NCI-H1092 (cell line): Measurements from ENCODE around the gene RGS6.
"Not testable (repeated sequence)": the region's sequence is repeated elsewhere in the genome, so short reads cannot be mapped to it uniquely, and the experiment has no call there.

Experiments
- DNase-seq: peaks from one replicate; lab custom pipeline; 2025; lab: John Stamatoyannopoulos, UW

The RGS6 gene

GRCh38 chr14:72452774-72453173 is 520.5 kb downstream of the RGS6 start:
- no peak for DNase-seq

DNA sequence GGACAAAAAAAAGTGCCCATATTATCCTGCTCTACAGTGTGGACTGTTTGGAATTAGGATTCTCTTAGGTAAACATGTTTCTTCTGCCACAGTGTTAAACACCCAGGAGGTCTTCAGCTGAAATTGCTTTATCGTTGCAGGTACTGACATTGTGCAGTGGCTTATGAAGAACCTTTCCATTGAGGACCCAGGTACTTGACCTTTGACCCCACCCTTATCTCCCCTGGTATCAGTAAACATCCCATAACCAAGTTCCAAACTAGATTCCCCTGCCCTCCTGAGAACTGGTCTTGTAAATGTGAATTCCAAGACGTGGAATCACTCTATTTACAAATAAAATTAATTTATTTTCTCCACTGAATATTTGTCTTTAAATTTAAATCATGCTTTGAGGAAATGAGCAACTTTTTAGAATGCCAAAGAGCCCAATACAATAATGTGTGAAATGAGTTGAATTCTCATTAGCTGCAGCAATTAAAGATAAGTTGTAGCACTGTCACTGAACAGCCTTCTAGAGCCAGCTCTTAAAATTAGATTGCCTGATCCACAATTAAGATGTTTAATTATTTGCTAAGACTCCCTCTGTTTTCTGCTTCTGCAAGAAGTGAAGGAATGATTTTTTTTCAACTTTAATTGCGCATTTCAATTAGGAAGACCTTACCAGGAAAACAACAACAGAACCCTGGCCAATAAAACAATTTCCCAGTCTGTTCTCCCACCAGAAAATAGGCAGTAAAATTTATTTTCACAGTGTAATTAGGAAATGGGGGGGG is 522.3 kb downstream of the RGS6 start:
- DNase-seq: no peak

GRCh38 chr14:72457641-72458040 is 525.4 kb downstream of the RGS6 start:
- DNase-seq: no peak

DNA sequence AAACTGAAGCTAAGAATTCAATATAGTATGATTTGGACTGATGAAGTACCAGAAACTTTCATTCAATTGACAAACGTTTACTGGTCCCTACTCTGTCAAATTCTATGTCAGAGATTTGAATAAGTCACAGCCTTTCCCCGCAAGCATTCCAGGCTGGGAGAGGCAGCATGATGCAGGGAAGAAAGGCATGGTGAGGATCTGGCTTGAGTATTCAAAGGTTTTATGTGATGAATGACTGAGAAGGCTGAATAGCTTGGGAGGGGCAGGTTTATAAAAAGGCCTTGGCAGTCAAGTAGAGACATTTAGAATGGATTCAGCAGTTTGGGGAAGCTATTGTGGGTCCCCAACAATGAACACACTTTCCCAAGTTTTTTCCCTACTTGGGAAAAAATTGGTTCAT is 529.8 kb downstream of the RGS6 start:
- no peak for DNase-seq

GRCh38 chr14:72463291-72463866 is 531.1 kb downstream of the RGS6 start:
- no peak for DNase-seq

DNA sequence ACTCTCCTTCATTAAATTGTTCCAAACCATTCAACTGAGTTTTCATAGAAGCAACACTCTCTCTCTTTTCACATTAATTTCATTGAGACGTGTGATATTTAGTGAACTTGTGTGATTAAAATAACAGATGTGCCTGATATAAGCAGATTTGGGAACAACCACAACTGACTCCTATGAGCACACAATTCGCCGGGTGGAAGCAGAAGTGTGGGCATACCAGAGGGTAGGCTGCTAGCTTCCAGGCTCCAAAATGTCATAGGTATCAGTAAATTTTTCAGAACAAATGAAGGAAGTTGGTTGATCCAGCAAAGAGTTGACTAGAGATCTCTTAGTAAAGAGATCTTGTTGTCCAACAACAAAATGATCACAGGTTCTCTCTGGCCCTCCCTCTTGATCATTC is 532.0 kb downstream of the RGS6 start:
- no peak for DNase-seq

DNA sequence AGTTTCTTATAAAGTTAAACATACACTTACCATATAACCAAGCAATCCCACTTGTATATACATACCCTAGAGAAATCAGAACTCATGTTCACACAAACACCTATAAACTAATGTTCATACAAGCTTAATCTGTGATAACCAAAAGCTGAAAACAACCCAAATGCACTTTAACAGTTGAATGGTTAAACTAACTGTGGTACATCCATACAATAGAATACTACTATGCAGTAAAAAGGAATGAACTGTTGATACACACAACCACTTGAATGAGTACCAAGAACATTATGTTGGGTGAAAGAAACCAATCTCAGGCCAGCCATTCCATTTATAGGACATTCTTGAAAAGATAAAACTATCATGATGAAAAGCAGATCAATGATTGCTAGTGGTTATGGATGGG is 534.1 kb downstream of the RGS6 start:
- no peak for DNase-seq

DNA sequence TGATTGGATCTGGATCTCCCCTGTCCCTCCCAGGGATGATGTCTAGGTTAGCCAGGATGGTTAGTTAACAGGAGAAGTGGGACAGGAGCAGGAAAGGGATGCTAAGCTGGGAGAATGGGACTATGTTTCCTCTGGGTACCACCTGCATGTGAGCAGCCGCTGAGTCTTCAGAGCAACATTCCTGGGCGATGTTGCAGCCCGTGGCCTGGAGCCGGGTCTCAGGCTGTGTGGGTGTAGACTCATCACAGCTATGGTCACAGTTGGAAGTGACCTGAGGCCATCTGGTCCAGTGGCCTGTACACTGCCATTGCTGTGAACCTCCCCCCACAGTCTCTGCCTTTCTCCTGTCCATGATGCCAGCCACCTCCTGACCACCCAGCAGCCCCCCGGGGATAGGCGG is 539.1 kb downstream of the RGS6 start:
- no peak for DNase-seq

GRCh38 chr14:72472845-72473244 is 540.6 kb downstream of the RGS6 start:
- no peak for DNase-seq

DNA sequence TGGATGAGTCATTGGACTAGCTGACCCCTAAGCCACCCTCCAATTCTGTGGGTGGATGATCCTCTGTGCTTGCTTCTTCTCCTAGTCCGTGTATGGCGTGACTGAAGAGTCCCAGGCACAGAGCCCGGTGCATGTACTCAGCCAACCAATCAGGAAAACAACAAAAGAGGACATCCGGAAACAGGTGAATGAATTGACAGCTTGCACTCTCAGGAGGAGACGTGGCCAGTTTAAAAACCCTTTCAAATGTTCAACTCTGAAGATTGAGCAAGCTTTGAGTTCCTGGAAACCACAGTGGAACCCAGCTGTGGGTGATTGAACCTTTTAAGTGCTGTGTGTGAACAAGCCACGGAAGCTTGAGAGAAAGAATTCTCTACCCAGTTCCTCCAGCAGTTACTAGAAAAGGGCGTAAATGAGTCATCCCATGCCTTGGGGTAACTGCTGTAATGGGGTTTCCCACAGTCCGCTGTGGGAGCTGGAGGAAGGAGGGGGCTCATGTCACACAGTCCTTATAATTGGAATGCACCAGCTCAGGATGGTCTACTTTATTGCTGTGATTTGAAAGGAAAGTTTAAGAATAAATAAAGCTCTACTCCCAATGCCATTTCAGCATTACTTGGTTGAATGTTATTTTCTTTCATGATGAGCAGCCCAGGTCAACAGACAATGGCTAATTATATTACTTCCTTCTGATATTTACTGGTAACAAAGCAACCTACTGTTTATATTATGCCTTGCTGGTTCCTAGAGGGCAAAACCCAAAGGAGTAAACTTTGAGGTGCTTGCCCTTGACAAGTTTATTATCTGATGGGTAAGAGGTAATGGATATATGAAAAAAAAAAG is 544.6 kb downstream of the RGS6 start:
- no peak for DNase-seq

DNA sequence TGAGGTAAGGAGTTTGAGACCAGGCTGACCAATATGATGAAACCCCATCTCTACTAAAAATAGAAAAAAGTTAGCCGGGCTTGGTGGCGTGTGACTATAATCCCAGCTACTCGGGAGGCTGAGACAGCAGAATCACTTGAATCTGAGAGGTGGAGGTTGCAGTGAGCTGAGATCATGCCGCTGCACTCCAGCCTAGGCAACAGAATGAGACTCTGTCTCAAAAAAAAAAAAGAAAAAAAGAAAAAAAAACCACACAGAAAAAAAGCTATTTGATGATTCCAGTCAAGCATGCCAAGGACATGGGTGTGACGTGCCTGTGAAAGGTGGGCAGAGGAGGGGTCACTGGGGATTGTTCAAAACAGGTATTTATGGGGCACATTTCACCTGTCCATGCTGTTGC is 545.3 kb downstream of the RGS6 start:
- DNase-seq: not testable (repeated sequence)

GRCh38 chr14:72478471-72478893 is 546.3 kb downstream of the RGS6 start:
- DNase-seq: no peak

GRCh38 chr14:72479461-72479931 is 547.3 kb downstream of the RGS6 start:
- no peak for DNase-seq

DNA sequence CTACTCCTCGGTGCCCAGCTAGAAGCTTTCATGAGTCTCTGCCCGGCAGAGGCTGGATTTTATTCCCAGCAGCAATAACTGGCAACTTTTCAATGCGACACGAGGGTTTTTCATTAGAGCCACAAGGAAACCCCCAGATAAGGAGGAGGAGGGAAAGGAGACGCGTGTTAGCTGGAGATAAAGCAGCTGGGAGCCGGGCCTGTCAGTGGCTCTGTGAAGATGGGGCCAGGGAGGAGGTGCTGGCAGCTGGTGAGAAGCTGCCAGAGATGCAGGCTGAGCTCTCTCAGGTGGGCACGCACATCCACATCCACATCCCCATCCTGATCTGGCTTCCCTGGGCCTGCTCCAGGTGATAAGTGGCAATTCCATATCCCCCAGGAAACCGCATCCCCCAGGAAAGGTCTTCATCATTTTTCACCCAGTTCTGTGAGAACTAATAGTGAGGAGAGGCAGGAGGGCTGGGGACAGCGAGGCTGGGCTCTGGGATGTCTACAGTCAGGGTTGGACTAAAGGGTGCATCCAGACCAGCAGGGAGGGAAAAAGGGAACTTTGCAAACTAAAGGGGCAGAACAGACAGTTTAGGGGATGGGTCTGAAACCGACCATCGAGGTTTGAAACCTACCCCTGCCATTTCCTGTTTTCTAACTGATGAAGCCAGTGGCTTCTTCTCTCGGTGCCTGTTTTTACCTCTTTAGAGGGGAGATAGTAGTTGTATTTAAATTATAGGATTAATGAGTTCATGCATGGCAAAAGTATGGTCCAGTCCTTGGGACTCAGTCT is 548.4 kb downstream of the RGS6 start:
- DNase-seq: no peak

- no peak for DNase-seq
Observed at GRCh38 chr14:72483311-72483710, 551.1 kb downstream of the RGS6 start.

- DNase-seq: no peak
Observed at GRCh38 chr14:72485695-72486094, 553.5 kb downstream of the RGS6 start.

DNA sequence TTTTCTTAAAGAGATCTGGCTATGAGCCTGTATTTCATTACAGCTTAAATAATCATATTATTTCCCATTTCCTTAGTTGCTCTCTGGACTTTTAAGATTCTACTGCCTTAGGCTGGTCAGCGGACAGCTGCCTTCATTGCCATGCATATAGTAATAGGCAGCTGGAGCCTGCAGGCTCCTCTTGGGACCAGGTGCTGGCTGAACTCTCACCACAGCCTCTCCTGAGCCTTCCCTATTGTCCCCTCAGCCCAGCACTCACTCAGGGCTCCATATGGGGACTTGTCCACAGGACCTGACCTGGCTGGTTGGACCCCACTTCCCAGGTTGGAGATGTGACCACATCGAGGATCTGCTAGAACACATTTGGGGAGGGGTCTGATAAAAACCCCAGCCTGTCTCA is 556.3 kb downstream of the RGS6 start:
- no peak for DNase-seq

DNA sequence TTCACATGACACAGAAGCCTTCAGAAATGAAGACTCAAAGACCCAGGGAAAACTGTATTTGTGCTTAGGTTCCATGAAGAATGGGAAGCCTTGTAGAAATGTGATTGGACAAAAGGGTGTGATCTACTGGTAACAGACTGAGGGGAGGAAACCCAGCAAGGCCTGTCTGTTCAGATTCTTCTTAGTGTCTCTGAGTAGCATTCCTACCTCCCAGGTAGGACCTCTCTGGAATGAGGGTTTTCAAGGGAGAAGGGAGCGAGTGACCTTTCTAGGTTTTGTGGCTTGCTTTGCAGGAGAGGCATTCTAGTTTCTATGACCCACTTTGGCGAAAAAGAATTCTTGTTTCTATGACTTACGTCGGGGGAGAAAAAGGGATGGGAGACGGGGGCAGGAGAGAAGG is 560.0 kb downstream of the RGS6 start:
- DNase-seq: no peak

GRCh38 chr14:72495668-72496067 is 563.4 kb downstream of the RGS6 start:
- no peak for DNase-seq

- no peak for DNase-seq
Observed at GRCh38 chr14:72498646-72499045, 566.4 kb downstream of the RGS6 start.

- DNase-seq: no peak
Observed at GRCh38 chr14:72499746-72500145, 567.5 kb downstream of the RGS6 start.

DNA sequence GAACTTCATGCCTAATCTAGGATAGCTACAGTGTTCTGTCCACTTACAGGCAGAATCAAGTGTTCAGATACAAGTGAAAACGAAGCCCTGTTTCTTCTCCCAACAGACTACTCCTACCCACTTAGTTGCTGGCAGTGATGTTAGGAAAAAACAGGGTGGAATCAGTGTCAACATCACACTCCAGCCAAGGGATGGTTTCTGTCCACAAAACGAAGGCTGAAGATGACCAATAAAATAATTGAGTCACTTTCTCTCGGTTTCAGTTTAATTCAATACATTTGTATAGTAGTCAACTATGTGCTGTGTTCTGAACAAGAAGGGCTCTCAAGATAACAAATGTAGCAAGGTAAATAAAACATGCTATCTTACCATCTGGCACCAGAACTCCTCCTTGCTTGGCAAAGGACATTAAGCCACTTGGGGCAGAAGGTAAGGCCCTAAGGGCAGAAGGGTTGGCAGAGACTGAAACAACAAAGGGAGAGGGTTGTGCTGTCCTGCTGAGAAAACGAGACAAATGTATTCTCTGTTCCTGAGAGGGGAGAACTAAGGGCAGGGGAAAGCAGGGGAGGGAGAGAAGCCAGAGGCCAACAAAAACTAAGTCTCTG is 568.1 kb downstream of the RGS6 start:
- DNase-seq: no peak
